HL-60 (cell line): Measurements from ENCODE around the gene FAM171A1.

Source experiments
- DNase-seq, 2 experiments: peaks; one replicate each; pipeline ENCODE4 v3.0.0-alpha.2; 2010 to 2020; ENCODE audit warnings: low read depth in 1 of 2, low spot score in 1 of 2
- H3K27ac ChIP-seq: fragments of 250-450 bp; sonication (Bioruptor Pico); replicated peaks from 2 replicates; pipeline ENCODE4 v1.5.1; 2020; ENCODE audit warnings: mild to moderate bottlenecking, moderate library complexity
- H3K27me3 ChIP-seq: fragments of 250-450 bp; sonication (Bioruptor Pico); 2 replicates; pipeline ENCODE4 v1.5.1; 2021; ENCODE audit warnings: mild to moderate bottlenecking, moderate library complexity; ENCODE audit not compliant: insufficient read depth, poor library complexity, severe bottlenecking
- H3K4me3 ChIP-seq: replicated peaks from 2 replicates; pipeline ENCODE4 v1.5.1; 2011; ENCODE audit warnings: mild to moderate bottlenecking, control low read depth, low read length; ENCODE audit not compliant: insufficient read depth
- GABPA ChIP-seq: IDR thresholded peaks from 2 replicates; pipeline ENCODE4 v1.6.1; 2012; ENCODE audit warnings: low read depth
- POLR2AphosphoS5 ChIP-seq: IDR thresholded peaks from 2 replicates; pipeline ENCODE4 v1.6.1; 2012; ENCODE audit warnings: low read depth
- REST ChIP-seq: IDR thresholded peaks from 2 replicates; pipeline ENCODE4 v1.6.1; 2012; ENCODE audit warnings: low read depth; ENCODE audit not compliant: insufficient replicate concordance
- SPI1 ChIP-seq: IDR thresholded peaks from 2 replicates; pipeline ENCODE4 v1.6.1; 2012; ENCODE audit warnings: low read depth, mild to moderate bottlenecking, borderline replicate concordance
- TF ChIP-seq, protein P1 (sequence below): IDR thresholded peaks from one replicate; pipeline ENCODE4 v1.5.1; 2011; ENCODE audit warnings: low read length, control low read depth, inconsistent platforms; ENCODE audit not compliant: insufficient read depth

FAM171A1 gene

DNA sequence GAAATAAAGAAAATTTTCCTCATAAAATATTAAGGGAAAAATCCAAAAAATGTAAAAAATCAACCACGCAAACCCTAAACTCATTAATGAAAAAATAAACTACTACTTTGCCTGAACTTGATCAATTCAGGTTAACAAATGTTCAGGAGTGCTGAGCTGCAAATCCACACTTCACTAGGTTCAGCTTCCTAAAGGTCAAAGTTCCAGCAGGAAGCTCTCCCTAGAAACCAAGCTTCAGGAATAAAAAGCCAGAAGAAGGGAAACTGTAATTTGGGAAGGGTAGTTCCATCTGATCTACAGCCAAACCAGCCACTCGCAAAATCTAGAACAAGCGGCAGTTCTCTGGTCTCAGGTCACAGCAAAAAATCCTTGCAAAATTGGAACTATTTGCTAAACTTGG lies 194.8 kb downstream of the FAM171A1 start:
- TF ChIP-seq, protein P1, sequence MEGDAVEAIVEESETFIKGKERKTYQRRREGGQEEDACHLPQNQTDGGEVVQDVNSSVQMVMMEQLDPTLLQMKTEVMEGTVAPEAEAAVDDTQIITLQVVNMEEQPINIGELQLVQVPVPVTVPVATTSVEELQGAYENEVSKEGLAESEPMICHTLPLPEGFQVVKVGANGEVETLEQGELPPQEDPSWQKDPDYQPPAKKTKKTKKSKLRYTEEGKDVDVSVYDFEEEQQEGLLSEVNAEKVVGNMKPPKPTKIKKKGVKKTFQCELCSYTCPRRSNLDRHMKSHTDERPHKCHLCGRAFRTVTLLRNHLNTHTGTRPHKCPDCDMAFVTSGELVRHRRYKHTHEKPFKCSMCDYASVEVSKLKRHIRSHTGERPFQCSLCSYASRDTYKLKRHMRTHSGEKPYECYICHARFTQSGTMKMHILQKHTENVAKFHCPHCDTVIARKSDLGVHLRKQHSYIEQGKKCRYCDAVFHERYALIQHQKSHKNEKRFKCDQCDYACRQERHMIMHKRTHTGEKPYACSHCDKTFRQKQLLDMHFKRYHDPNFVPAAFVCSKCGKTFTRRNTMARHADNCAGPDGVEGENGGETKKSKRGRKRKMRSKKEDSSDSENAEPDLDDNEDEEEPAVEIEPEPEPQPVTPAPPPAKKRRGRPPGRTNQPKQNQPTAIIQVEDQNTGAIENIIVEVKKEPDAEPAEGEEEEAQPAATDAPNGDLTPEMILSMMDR: no peak
- TF ChIP-seq REST (no peak), GABPA (no peak), SPI1 (no peak), POLR2AphosphoS5 (no peak)
- Histone ChIP-seq H3K27ac (no peak overlapping the region), H3K4me3 (no peak overlapping the region), H3K27me3 (no peaks in the 10 kb centered on the region)
- DNase-seq: no peak

GRCh38 chr10:15175587-15175986 lies 195.5 kb downstream of the FAM171A1 start:
- H3K4me3 ChIP-seq: no peak overlapping the region
- no peak overlapping the region for H3K27ac ChIP-seq
- no peaks in the 10 kb centered on the region for H3K27me3 ChIP-seq
- no peak for TF ChIP-seq POLR2AphosphoS5
- TF ChIP-seq REST: no peak
- TF ChIP-seq GABPA: no peak
- TF ChIP-seq, protein P1: no peak
- TF ChIP-seq SPI1: no peak
- DNase-seq: no peak

- Histone ChIP-seq H3K27ac (no peak overlapping the region), H3K4me3 (no peak overlapping the region), H3K27me3 (peaks cover 4% of the 10 kb centered on the region)
- DNase-seq: no peak
- no peak for TF ChIP-seq POLR2AphosphoS5
- TF ChIP-seq SPI1: no peak
- no peak for TF ChIP-seq REST
- TF ChIP-seq, protein P1: no peak
- no peak for TF ChIP-seq GABPA
These were observed 198.7 kb downstream of the FAM171A1 start for GRCh38 chr10:15172306-15172840.
